ENCODE data around the gene BHMT. TPM values are rescaled to one million over a fixed set of nuclear protein-coding genes. Genes with fewer than 3 reads are reported as not detected.

BHMT gene
- total RNA-seq, 4 donors from 2014 or later, result 0.83 to 4.8 (median 3.9) TPM

DNA sequence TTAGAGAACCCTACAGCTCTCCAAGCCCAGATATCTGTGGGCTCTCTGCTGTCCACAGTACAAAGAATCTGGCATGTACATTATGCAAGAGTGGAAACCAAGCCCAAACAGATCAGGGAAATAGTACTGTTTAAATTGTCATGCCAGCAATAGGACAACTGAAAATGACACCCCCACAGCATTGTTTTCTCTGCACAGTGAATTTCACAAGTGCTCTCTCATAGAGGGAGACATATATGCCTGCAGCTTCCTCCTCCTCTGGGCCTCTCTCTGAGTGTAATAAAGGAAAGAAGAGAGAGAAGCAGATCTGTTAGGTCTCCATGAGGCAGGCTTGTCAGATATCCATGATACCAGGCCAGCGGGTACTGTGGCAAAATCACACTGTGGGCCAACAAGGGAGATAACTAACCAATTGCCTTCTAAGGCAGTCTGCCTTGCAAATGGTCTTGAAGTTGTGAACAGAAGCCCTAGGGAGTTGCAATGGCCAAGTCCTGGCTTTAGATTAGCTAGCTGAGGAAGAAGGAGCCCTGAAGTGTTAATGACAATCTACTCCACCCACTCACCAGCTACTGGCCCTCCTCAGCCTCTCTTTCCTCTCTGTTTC is 69.9 kb downstream of the BHMT start:
- Histone ChIP-seq H3K27ac (replicated peaks in 1 of 4) (peak overlapping the region; percentile 38 to 65 (median 55)), H3K4me3 (no peak overlapping the region), H3K27me3 (no peaks in the 10 kb centered on the region), H3K4me1 (peaks cover 5 to 37% (median 32%) of the 10 kb centered on the region in 4 donors), H3K9me3 (no peaks in the 10 kb centered on the region), H3K36me3 (no peaks in the 10 kb centered on the region)
- DNase-seq (ENCODE audit: extremely low spot score), result no peak
- TF ChIP-seq EP300 (IDR thresholded peaks at IDR 0.05) (no peak), POLR2AphosphoS5 (IDR thresholded peaks at IDR 0.05) (no peak), POLR2A (IDR thresholded peaks at IDR 0.05; ENCODE audit: low read depth) (no peak)
- TF ChIP-seq, protein P1, sequence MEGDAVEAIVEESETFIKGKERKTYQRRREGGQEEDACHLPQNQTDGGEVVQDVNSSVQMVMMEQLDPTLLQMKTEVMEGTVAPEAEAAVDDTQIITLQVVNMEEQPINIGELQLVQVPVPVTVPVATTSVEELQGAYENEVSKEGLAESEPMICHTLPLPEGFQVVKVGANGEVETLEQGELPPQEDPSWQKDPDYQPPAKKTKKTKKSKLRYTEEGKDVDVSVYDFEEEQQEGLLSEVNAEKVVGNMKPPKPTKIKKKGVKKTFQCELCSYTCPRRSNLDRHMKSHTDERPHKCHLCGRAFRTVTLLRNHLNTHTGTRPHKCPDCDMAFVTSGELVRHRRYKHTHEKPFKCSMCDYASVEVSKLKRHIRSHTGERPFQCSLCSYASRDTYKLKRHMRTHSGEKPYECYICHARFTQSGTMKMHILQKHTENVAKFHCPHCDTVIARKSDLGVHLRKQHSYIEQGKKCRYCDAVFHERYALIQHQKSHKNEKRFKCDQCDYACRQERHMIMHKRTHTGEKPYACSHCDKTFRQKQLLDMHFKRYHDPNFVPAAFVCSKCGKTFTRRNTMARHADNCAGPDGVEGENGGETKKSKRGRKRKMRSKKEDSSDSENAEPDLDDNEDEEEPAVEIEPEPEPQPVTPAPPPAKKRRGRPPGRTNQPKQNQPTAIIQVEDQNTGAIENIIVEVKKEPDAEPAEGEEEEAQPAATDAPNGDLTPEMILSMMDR (IDR thresholded peaks at IDR 0.05), result no peak
- WGBS, result no CpG with 5 or more reads among the region's 1 CpG
- intact Hi-C loops (cut with DNase I), result no loop called here

Small RNAs within 50 kb of the gene (small RNA-seq; reads per million reads assigned to genes)
- 0 reads per million in 3 donors for gene RNY3P1

Other genes starting within 250 kb of the BHMT start
- gene ARSB, start 126.5 kb upstream of the BHMT start, total RNA-seq, result 100 to 1,000 TPM in 1 of 4 donors, 10 to 100 TPM in 3; 58.0 to 103 (median 67.5) TPM
- 1 to 10 TPM; 3.3 to 7.4 (median 4.6) TPM for gene DMGDH, start 42.1 kb upstream of the BHMT start, total RNA-seq
- gene BHMT2, start 42.0 kb upstream of the BHMT start, total RNA-seq, result 100 to 1,000 TPM in 1 of 4 donors, 10 to 100 TPM in 3; 44.2 to 105 (median 64.1) TPM
- 10 to 100 TPM; 33.2 to 64.2 (median 43.2) TPM for gene JMY, start 124.3 kb downstream of the BHMT start, total RNA-seq

Data from esophagus muscularis mucosa (tissue), 4 donors.